Aorta (tissue), 5 donors: ENCODE results near the gene RABIF. TPM values are rescaled to one million over a fixed set of nuclear protein-coding genes. Genes with fewer than 3 reads are reported as not detected.
A peak's percentile ranks its signal among the peaks of the same experiment; 100 is the strongest.
"Not testable (repeated sequence)": the region's sequence is repeated elsewhere in the genome, so short reads cannot be mapped to it uniquely, and the experiment has no call there.

Experiments used
- ATAC-seq: fragments of 200-7000 bp; cut with Tn5 transposase; one replicate; pipeline ENCODE4 v1.9.1; 2022; ENCODE audit warnings: moderate library complexity; ENCODE audit not compliant: low FRiP score
- DNase-seq, 2 donors: peaks; one replicate each; pipeline ENCODE4 v3.0.0-alpha.2; 2020
- H3K27ac ChIP-seq, 2 donors: one replicate each; pipeline ENCODE4 v1.5.1; 2013; ENCODE audit warnings: low read length in 2 of 2, mild to moderate bottlenecking in 2 of 2, moderate library complexity in 2 of 2, control low read depth in 1 of 2, inconsistent platforms in 1 of 2, low read depth in 1 of 2
- H3K27me3 ChIP-seq, 2 donors: one replicate each; pipeline ENCODE4 v1.6.1; 2013; ENCODE audit warnings: control low read depth in 1 of 2, low read length in 1 of 2, mild to moderate bottlenecking in 1 of 2, moderate library complexity in 1 of 2; ENCODE audit not compliant: insufficient read depth in 2 of 2, control insufficient read depth in 1 of 2
- H3K36me3 ChIP-seq, 2 donors: one replicate each; pipeline ENCODE4 v1.6.1; 2013; ENCODE audit warnings: control low read depth in 1 of 2, low read length in 1 of 2, mild to moderate bottlenecking in 1 of 2; ENCODE audit not compliant: insufficient read depth in 2 of 2, control insufficient read depth in 1 of 2
- H3K4me1 ChIP-seq, 2 donors: one replicate each; pipeline ENCODE4 v1.6.1; 2013; ENCODE audit warnings: low read length in 2 of 2, control low read depth in 1 of 2, mild to moderate bottlenecking in 1 of 2, moderate library complexity in 1 of 2; ENCODE audit not compliant: insufficient read depth in 2 of 2, control insufficient read depth in 1 of 2
- H3K4me3 ChIP-seq, 2 donors: one replicate each; pipeline ENCODE4 v1.5.1; 2013; ENCODE audit warnings: low read length in 2 of 2, control low read depth in 1 of 2, mild to moderate bottlenecking in 1 of 2
- H3K9me3 ChIP-seq: one replicate; pipeline ENCODE4 v1.6.1; 2013; ENCODE audit warnings: mild to moderate bottlenecking, low read length; ENCODE audit not compliant: control insufficient read depth
- WGBS, 2 donors: extraction: QIAGEN DNeasy Blood & Tissue Kit; methylation state at CpG; one replicate each; pipeline ENCODE4 v1.1.7; 2013; 5-methylcytosine and 5-hydroxymethylcytosine counted together
- intact Hi-C, 2 donors: fragments of 100-400 bp; cut with DNase I; formaldehyde crosslinking; loops; one replicate each; pipeline versions ENCODE4 v1.14.2 to v1.15.0; 2022
- long read RNA-seq, 2 donors: library from polyadenylated mRNA; unstranded; transcript quantifications; one replicate each; pipeline ENCODE4 v2.0.0, GENCODE V29; 2020 to 2021
- polyA plus RNA-seq, 2 donors: library from polyadenylated mRNA; stranded (reverse); fragments of 200-250 nt; gene quantifications; one replicate each; pipeline ENCODE4 v1.2.3, GENCODE V29; 2013
- total RNA-seq, 2 donors: library from RNA; stranded (reverse); fragmentation: NEBNext Ultra II Directional; extraction: Animal tissue kit (Norgen Biotek cat#: 25700); gene quantifications; one replicate each; pipeline ENCODE4 v1.2.1, GENCODE V29; 2021
- donor health status: healthy with polysubstance abuse.
- donor health status: Bipolar disorder and iron deficiency.
- donor health status: DM: no; HTN: no; CAD: no.
- donor health status: DM: no; HTN: no; CAD: no.
- donor health status: DM: yes; HTN: yes; CAD: no.

Gene RABIF
- total RNA-seq (1 to 10 TPM; 7.3 to 7.5 TPM), polyA plus RNA-seq (1 to 10 TPM; 4.0 to 5.9 TPM)
- long read RNA-seq, donor 1, transcript RABIF-201 (2 exons, 2,430 nt), result major isoform, 22 of 25 reads
- long read RNA-seq, donor 1, partial matches to known transcripts, result 2 of 25 reads
- long read RNA-seq, donor 1, other reads (novel, unspliced or antisense), result 1 of 25 reads
- long read RNA-seq, donor 2, partial matches to known transcripts, result 0 of 3 reads
- long read RNA-seq, donor 2, other reads (novel, unspliced or antisense), result 0 of 3 reads

- peak; percentile 97 to 99 for DNase-seq
- 0% methylated on average over 76 to 84 of the region's 84 CpGs for WGBS, 2 donors
- H3K36me3 ChIP-seq, result peaks cover 0 to 4% of the 10 kb centered on the region in 2 donors
- intact Hi-C loops, result loop anchor here (1.0 to 5.0 kb wide), 3 partner anchors 78 to 81 kb away; partner anchors contain the start of genes CYB5R1 (in 1 of the 2), KDM5B (in 1 of the 2) and PCAT6 (in 1 of the 2)
- peak within 1 kb of the TSS; percentile 51 to 90 for H3K27ac ChIP-seq
- H3K4me1 ChIP-seq, result no peaks in the 10 kb centered on the region
- no peaks in the 10 kb centered on the region for H3K27me3 ChIP-seq
- ATAC-seq, result peak; percentile 98
- H3K9me3 ChIP-seq, result no peaks in the 10 kb centered on the region
- peak within 1 kb of the TSS; percentile 56 to 62 for H3K4me3 ChIP-seq
Observed at GRCh38 chr1:202888531-202889360, at the start of gene RABIF. TSS of gene RABIF (minus strand) at chr1:202889149. CDS start at chr1:202889098, 51 bp downstream.

DNA sequence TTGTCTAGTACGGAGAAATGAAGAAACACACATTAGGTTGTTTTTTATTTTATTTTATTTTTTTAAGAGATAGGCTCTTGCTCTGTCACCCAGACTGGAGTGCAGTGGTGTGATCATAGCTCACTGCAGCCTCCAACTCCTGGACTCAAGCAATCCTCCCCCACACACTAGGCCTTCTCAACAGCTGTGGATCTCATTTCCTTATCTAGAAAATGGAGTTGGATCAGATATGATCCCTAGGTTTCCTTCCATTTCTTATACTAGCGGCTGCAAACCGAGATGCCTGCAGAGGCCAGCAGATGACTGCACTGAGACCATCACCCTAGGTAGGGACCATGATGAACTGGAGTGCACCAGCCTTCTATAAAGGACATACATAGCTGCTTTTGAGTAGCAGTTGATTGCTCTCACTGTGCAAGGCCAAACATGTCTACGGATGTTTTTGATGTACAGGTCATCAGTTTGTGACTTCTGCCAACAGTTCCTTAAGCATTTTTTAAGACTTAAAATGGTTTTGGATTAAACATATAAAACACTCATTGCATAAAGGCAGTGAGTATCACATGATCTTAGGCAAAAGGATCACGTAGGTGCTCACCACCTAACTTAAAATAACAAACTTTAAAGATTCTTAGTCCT, 49.5 kb upstream of the RABIF start:
- intact Hi-C loops, result no loop called here
- DNase-seq, result no peak
- Histone ChIP-seq H3K27me3 (no peaks in the 10 kb centered on the region), H3K4me3 (no peak overlapping the region), H3K4me1 (no peaks in the 10 kb centered on the region), H3K36me3 (peaks cover 6% of the 10 kb centered on the region in 2 donors), H3K27ac (no peak overlapping the region), H3K9me3 (no peaks in the 10 kb centered on the region)
- no peak for ATAC-seq
- WGBS, 2 donors, result 80 to 83% methylated on average over 5 of the region's 5 CpGs

DNA sequence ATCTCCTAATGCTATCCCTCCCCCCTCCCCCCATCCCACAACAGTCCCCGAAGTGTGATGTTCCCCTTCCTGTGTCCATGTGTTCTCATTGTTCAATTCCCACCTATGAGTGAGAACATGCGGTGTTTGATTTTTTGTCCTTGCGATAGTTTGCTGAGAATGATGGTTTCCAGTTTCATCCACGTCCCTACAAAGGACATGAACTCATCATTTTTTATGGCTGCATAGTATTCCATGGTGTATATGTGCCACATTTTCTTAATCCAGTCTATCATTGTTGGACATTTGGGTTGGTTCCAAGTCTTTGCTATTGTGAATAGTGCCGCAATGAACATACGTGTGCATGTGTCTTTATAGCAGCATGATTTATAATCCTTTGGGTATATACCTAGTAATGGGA, 47.5 kb upstream of the RABIF start:
- H3K27me3 ChIP-seq, H3K4me1 ChIP-seq, intact Hi-C loops, DNase-seq, H3K4me3 ChIP-seq, H3K9me3 ChIP-seq, ATAC-seq, H3K36me3 ChIP-seq, H3K27ac ChIP-seq: not testable (repeated sequence)
- WGBS, 2 donors, result 93 to 100% methylated on average over 1 of the region's 6 CpGs

- Histone ChIP-seq H3K4me1 (no peaks in the 10 kb centered on the region), H3K36me3 (peaks cover 0 to 3% of the 10 kb centered on the region in 2 donors), H3K27me3 (no peaks in the 10 kb centered on the region), H3K9me3 (no peaks in the 10 kb centered on the region), H3K4me3 (no peak overlapping the region), H3K27ac (no peak overlapping the region)
- 77 to 81% methylated on average over 3 of the region's 3 CpGs for WGBS, 2 donors
- intact Hi-C loops, result no loop called here
- no peak for DNase-seq
- no peak for ATAC-seq
Observed at GRCh38 chr1:202935844-202936243, 46.9 kb upstream of the RABIF start.

DNA sequence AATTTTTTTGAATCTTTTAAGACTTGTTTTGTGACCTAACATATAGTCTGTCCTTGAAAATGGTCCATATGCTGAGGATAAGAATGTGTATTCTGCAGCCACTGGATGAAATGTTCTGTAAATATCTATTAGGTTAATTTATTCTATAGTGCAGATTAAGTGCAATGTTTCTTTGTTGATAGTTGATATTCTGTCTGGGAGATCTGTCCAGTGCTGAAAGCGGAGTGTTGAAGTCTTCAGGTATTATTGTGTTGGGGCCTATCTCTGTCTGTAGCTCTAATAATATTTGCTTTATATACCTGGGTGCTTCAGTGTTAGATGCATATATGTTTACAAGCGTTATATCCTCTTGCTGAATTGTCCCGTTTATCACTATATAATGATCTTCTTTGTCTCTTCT, 45.8 kb upstream of the RABIF start:
- 90 to 91% methylated on average over 3 of the region's 3 CpGs for WGBS, 2 donors
- ATAC-seq (no peak), DNase-seq (no peak)
- H3K27me3 ChIP-seq, result no peaks in the 10 kb centered on the region
- H3K36me3 ChIP-seq, result no peaks in the 10 kb centered on the region
- no peak overlapping the region for H3K4me3 ChIP-seq
- H3K9me3 ChIP-seq, result no peaks in the 10 kb centered on the region
- H3K27ac ChIP-seq, result no peak overlapping the region
- no peaks in the 10 kb centered on the region for H3K4me1 ChIP-seq
- intact Hi-C loops, result no loop called here

DNA sequence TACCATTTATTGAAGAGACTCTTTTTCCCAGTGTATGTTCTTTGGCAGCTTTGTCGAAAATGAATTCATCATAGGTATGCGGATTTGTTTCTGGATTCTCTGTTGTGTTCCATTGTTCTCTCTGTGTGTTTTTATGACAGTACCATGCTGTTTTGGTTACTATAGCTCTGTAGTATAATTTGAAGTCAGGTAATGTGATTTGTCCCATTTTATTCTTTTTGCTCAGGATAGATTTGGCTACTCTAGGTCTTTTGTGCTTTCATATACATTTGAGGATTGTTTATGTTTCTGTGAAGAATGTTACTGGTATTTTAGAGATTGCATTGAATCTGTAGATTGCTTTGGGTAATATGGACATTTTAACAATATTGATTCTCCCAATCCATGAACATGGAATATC, 43.5 kb upstream of the RABIF start:
- ATAC-seq (no peak), DNase-seq (no peak)
- intact Hi-C loops, result no loop called here
- no peak overlapping the region for H3K27ac ChIP-seq
- H3K27me3 ChIP-seq, result no peaks in the 10 kb centered on the region
- no peaks in the 10 kb centered on the region for H3K4me1 ChIP-seq
- H3K36me3 ChIP-seq, result no peaks in the 10 kb centered on the region
- no peak overlapping the region for H3K4me3 ChIP-seq
- 87 to 92% methylated on average over 2 of the region's 2 CpGs for WGBS, 2 donors
- no peaks in the 10 kb centered on the region for H3K9me3 ChIP-seq

GRCh38 chr1:202926581-202927491, 37.9 kb upstream of the RABIF start, which contains the start of gene KLHL12:
TSS of gene KLHL12 (minus strand) at chr1:202927234. CDS start at chr1:202925162, 2,072 bp downstream.
- Histone ChIP-seq H3K36me3 (no peaks in the 10 kb centered on the region), H3K9me3 (no peaks in the 10 kb centered on the region), H3K27ac (peak within 1 kb of the TSS; percentile 31 to 53), H3K4me1 (no peaks in the 10 kb centered on the region), H3K4me3 (peak within 1 kb of the TSS; percentile 50 to 61), H3K27me3 (no peaks in the 10 kb centered on the region)
- 1% methylated on average over 56 to 57 of the region's 57 CpGs for WGBS, 2 donors
- DNase-seq, result peak; percentile 98 to 99
- ATAC-seq, result peak; percentile 100
- intact Hi-C loops, result loop anchor here (1.0 to 5.0 kb wide), 3 partner anchors 40 to 80 kb away; partner anchors contain the start of genes CYB5R1 (in 2 of the 2) and TMEM183A (in 1 of the 2)

DNA sequence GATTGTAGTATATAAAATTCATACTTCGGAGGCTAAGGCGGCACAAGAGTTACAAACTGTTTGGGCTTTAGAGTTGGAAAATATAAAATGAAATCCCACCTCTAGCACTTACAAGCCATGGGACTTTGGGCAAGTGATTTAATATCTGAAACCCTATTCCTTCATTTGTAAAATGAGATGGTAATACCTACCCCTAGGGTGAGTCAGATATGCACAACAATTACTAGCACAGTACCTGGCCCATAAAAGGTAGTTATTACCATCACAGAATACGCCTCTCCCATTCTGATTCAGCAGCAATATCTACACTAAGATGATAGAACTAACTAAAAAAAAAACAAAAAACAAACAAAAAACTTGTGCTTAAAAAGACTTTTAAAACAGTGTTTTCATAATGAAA, 34.6 kb upstream of the RABIF start:
- no peak overlapping the region for H3K27ac ChIP-seq
- ATAC-seq, result no peak
- 84 to 87% methylated on average over 3 of the region's 3 CpGs for WGBS, 2 donors

More for the DNA sequence above, 34.6 kb upstream of the RABIF start:
- intact Hi-C loops, result no loop called here
- no peaks in the 10 kb centered on the region for H3K36me3 ChIP-seq
- H3K4me3 ChIP-seq, result no peak overlapping the region
- no peaks in the 10 kb centered on the region for H3K4me1 ChIP-seq
- H3K9me3 ChIP-seq, result no peaks in the 10 kb centered on the region
- DNase-seq, result no peak
- H3K27me3 ChIP-seq, result no peaks in the 10 kb centered on the region
